ENCODE data around the gene HES3. TPM values are rescaled to one million over a fixed set of nuclear protein-coding genes. Genes with fewer than 3 reads are reported as not detected.

The HES3 gene
- total RNA-seq, 2 donors from 2014 or later = not detected

DNA sequence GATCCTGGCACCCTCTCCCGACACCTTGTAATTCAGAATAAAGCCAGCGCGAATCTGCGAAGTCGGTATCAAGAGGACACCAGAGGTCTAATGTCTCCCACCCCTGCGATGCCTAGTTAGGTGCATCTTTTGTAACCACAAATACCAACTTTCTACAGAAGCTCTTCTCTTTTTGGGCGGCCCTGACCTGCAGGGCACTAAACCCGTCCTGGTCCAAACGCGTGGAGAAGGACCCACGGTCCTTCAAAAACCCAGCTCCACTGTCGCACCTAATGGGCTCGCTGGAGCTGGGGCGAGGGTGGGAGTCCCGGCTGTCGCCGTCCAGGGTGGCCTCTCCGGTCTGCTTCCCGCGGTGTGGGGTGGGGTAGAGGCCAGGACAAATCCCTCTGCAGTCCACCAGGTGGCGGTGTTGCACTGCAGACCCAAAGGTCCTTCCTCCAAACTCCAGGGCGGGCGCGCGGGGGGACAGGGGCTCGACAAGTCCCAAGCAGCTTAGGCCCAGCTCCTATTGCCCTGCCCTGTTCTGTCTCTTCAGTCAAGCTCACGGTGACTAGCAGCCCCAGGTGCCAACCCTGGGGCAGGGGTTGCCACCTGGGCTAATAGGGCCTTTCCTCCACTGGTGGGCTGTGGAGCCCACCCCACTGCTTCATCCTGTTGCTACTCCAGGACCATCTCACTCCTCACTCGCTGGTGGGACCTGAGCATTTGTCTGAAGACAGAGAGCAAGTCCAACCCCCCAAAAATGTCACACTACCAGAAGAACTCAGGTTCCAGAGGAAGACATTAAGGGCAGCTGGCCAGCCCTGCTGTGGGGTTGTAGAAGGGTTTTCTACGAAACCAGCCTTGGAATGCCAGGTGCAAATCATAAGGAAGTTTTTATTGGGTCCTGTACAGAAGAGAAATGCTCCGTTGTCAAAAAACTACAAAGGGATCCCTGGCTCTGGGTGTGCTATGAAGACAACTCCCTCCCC lies 2.8 kb downstream of the HES3 start:
- H3K9me3 Mint-ChIP-seq = no peaks in the 10 kb centered on the region
- H3K27me3 Mint-ChIP-seq = peaks cover 21% of the 10 kb centered on the region
- no peak overlapping the region for H3K27ac Mint-ChIP-seq
- H3K36me3 Mint-ChIP-seq (ENCODE audit: low read depth) = peaks cover 6% of the 10 kb centered on the region
- ATAC-seq (replicated peaks) = peak; percentile 71
- H3K4me3 Mint-ChIP-seq = peak overlapping the region; percentile 69
- peaks cover 5% of the 10 kb centered on the region for H3K4me1 Mint-ChIP-seq

DNA sequence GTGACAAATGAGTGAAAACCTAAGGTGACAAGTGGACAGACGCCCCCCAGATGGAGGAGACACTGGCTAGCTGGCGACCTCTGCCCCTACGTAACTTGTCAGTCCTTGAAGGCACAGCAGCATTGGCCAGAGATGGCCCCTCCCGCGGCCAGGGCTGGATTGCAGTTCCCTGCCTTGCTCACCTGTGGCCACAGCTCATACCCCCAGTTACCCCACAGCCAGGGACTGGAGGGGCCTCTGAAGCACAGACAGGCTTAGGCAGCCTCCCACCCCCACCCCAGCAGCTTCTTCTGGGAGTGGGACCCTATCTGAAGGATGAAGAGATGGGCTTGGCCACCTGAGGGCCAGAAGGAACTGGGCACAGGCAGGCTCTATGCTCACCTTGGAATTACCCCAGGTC lies 3.7 kb downstream of the HES3 start:
- H3K4me3 Mint-ChIP-seq = no peak overlapping the region
- H3K27ac Mint-ChIP-seq = no peak overlapping the region
- H3K4me1 Mint-ChIP-seq = peaks cover 5% of the 10 kb centered on the region
- ATAC-seq (replicated peaks) = no peak
- peaks cover 6% of the 10 kb centered on the region for H3K36me3 Mint-ChIP-seq (ENCODE audit: low read depth)
- no peaks in the 10 kb centered on the region for H3K9me3 Mint-ChIP-seq
- peaks cover 21% of the 10 kb centered on the region for H3K27me3 Mint-ChIP-seq

DNA sequence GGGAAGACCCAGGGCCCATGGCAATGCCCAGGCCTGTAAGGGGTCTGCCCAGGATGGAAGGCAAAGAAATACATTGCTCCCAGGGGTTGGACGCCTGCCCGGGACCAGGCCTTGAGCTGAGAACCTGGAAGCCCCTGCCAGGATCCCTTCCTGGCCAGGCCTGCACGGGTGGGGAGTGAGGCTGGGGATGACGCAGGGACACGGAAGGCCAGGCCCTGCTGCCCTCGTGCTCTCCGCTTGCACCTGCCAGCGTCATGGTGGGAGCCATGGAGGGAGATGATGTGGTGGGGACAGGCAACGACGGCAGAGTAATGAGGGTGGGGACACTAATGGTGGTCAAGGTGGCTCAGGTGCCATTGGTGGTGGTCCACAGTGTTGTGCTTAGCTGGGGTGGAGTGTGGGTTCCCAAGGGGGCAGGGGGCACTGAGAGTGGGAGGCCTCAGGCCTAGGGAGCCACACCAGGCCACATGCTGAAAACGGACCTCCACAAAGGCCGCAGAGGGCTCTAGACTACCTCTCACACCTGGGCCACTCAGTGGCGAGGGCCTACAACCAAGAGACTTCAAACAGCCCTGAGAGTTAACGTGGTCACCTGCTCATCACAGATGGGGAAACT lies 4.3 kb downstream of the HES3 start:
- Mint-ChIP-seq H3K9me3 (no peaks in the 10 kb centered on the region), H3K36me3 (ENCODE audit: low read depth) (peaks cover 6% of the 10 kb centered on the region), H3K4me1 (peaks cover 5% of the 10 kb centered on the region), H3K27me3 (peaks cover 19% of the 10 kb centered on the region), H3K27ac (no peak overlapping the region), H3K4me3 (no peak overlapping the region)
- no peak for ATAC-seq (replicated peaks)

- Mint-ChIP-seq H3K4me3 (no peak overlapping the region), H3K27me3 (peaks cover 19% of the 10 kb centered on the region)
- ATAC-seq (replicated peaks) = no peak
Measured at GRCh38 chr1:6248932-6249738, 5.2 kb downstream of the HES3 start.

GRCh38 chr1:6249739-6250689 lies 6.0 kb downstream of the HES3 start:
- Mint-ChIP-seq H3K4me1 (peaks cover 5% of the 10 kb centered on the region), H3K36me3 (ENCODE audit: low read depth) (peaks cover 6% of the 10 kb centered on the region), H3K27ac (no peak overlapping the region), H3K9me3 (no peaks in the 10 kb centered on the region), H3K27me3 (peaks cover 19% of the 10 kb centered on the region), H3K4me3 (no peak overlapping the region)
- ATAC-seq (replicated peaks) = no peak

More at GRCh38 chr1:6248932-6249738, 5.2 kb downstream of the HES3 start:
- Mint-ChIP-seq H3K27ac (no peak overlapping the region), H3K4me1 (peaks cover 5% of the 10 kb centered on the region), H3K9me3 (no peaks in the 10 kb centered on the region), H3K36me3 (ENCODE audit: low read depth) (peaks cover 6% of the 10 kb centered on the region)

- H3K4me3 Mint-ChIP-seq = no peak overlapping the region
- peaks cover 19% of the 10 kb centered on the region for H3K27me3 Mint-ChIP-seq
- H3K4me1 Mint-ChIP-seq = peaks cover 5% of the 10 kb centered on the region
- H3K27ac Mint-ChIP-seq = no peak overlapping the region
- peaks cover 6% of the 10 kb centered on the region for H3K36me3 Mint-ChIP-seq (ENCODE audit: low read depth)
- no peak for ATAC-seq (replicated peaks)
- H3K9me3 Mint-ChIP-seq = no peaks in the 10 kb centered on the region
Measured at GRCh38 chr1:6251233-6251632, 7.3 kb downstream of the HES3 start.

- no peak overlapping the region for H3K4me3 Mint-ChIP-seq
- ATAC-seq (replicated peaks) = no peak
- no peaks in the 10 kb centered on the region for H3K4me1 Mint-ChIP-seq
- no peaks in the 10 kb centered on the region for H3K9me3 Mint-ChIP-seq
- H3K36me3 Mint-ChIP-seq (ENCODE audit: low read depth) = peaks cover 2% of the 10 kb centered on the region
- H3K27ac Mint-ChIP-seq = no peak overlapping the region
- peaks cover 16% of the 10 kb centered on the region for H3K27me3 Mint-ChIP-seq
Measured at GRCh38 chr1:6251681-6252373, 7.8 kb downstream of the HES3 start.

DNA sequence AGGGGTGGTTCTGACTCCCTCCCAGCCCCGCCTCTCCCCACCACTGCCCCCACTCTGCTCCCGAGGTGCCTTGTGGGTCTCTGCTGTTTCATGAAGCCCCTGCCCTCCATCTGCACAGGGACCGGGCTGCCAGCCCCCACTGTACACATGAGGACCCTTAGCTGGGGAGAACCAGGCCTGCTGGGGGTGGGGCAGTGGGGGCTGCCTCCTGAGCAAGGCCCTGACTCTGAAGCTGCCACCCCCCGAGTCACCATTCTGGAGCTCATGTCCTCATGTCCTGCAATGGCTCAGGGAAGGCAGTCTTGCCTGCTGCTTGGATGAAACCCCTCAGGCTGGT lies 8.4 kb downstream of the HES3 start:
- no peaks in the 10 kb centered on the region for H3K4me1 Mint-ChIP-seq
- no peak for ATAC-seq (replicated peaks)
- peaks cover 11% of the 10 kb centered on the region for H3K27me3 Mint-ChIP-seq
- H3K27ac Mint-ChIP-seq = no peak overlapping the region
- no peaks in the 10 kb centered on the region for H3K36me3 Mint-ChIP-seq (ENCODE audit: low read depth)
- no peak overlapping the region for H3K4me3 Mint-ChIP-seq
- H3K9me3 Mint-ChIP-seq = no peaks in the 10 kb centered on the region

DNA sequence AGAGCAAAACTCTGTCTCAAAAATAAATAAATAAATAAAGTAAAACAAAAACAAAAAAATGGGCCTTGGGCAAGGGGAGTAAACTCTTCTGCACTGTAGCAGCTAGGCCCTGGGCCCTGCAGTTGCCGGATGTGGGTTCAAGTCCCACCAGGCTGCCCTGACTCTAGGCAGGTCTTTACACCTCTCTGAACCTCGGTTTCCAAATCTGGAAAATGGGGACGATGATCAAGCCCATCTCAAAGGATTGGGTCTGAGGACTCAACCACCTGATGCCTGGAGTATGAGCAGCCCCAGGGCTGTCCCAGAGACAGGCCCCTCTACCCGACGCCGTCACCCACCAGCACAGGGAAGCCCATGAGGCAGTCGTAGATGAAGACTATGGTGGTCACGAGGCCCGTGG lies 9.4 kb downstream of the HES3 start:
- H3K4me3 Mint-ChIP-seq = no peak overlapping the region
- H3K4me1 Mint-ChIP-seq = no peaks in the 10 kb centered on the region
- H3K27me3 Mint-ChIP-seq = peaks cover 9% of the 10 kb centered on the region
- H3K36me3 Mint-ChIP-seq (ENCODE audit: low read depth) = no peaks in the 10 kb centered on the region
- no peak for ATAC-seq (replicated peaks)
- no peak overlapping the region for H3K27ac Mint-ChIP-seq
- no peaks in the 10 kb centered on the region for H3K9me3 Mint-ChIP-seq

DNA sequence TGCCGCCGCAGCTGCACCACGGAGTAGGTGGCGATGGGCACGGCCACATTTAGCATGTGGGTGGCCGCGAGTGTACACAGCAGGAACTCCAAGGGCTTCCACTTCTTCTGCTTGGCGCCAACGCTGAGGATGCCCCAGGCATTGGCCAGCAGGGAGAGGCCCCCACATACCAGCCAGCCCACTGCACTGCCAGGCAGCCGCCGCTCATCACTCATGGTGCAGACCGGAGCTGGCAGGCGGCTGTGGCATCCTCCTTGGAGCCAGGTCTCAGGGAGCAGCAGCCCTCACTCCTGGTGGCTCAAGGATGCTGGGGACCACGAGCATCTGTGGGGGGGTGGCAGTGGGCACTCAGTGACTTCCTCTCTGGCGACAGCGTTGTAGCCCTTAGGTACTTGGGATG lies 10.7 kb downstream of the HES3 start:
- Mint-ChIP-seq H3K36me3 (ENCODE audit: low read depth) (no peaks in the 10 kb centered on the region), H3K4me3 (no peak overlapping the region), H3K9me3 (no peaks in the 10 kb centered on the region), H3K4me1 (no peaks in the 10 kb centered on the region), H3K27me3 (peaks cover 9% of the 10 kb centered on the region), H3K27ac (no peak overlapping the region)
- ATAC-seq (replicated peaks) = no peak

- no peak for ATAC-seq (replicated peaks)
- no peaks in the 10 kb centered on the region for H3K4me1 Mint-ChIP-seq
- H3K36me3 Mint-ChIP-seq (ENCODE audit: low read depth) = no peaks in the 10 kb centered on the region
Measured at GRCh38 chr1:6256645-6257044, 12.7 kb downstream of the HES3 start.

DNA sequence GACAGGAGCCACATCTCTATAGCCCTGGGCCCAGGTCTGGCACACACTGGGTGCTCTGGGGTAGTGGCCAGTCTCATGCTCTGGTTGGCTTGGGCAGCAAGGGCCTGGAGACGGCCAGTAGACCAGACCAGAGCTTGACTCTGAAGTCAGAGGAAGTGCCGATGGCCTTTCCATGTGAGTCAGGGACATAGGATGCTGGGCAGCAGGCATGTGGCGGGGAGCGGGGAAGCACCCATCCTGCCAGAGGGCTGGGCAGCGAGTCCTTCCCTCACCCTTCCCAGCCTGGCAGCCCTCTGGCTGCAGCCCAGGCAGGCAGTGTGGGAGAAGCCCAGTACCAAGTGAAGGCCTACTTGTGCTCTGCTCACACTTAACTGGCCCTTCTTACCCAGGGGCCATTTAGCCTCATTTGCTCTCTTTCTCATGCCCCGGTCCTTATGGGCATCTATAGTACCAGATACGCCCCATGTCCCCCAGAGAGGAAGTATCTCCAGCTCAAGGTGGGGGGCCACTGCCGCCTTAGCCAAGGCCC lies 13.6 kb downstream of the HES3 start:
- H3K4me3 Mint-ChIP-seq = no peak overlapping the region
- no peaks in the 10 kb centered on the region for H3K4me1 Mint-ChIP-seq
- no peaks in the 10 kb centered on the region for H3K9me3 Mint-ChIP-seq

More at GRCh38 chr1:6256645-6257044, 12.7 kb downstream of the HES3 start:
- no peak overlapping the region for H3K27ac Mint-ChIP-seq
- no peak overlapping the region for H3K4me3 Mint-ChIP-seq
- H3K9me3 Mint-ChIP-seq = no peaks in the 10 kb centered on the region
- H3K27me3 Mint-ChIP-seq = no peaks in the 10 kb centered on the region

DNA sequence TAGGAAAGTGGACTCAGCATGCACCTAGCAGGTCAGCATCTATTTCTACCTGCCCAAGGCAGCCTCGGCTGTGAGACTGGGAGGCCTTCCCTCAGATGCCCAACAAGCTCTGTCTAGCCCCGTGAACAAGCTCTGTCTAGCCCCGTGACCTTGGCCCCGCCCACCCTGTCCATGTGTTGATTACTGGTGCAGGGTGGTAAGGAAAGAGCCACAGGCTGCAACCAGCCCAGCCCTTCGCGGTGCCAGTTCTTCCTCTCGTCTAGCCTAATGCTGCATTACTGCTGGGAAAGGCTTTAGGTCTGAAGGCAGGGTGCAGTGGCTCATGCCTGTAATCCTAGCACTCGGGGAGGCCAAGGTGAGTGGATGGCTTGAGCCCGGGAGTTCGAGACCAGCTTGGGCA lies 14.7 kb downstream of the HES3 start:
- no peak for ATAC-seq (replicated peaks)
- Mint-ChIP-seq H3K27ac (no peak overlapping the region), H3K36me3 (ENCODE audit: low read depth) (no peaks in the 10 kb centered on the region), H3K4me1 (no peaks in the 10 kb centered on the region), H3K4me3 (peak overlapping the region; percentile 53), H3K27me3 (no peaks in the 10 kb centered on the region), H3K9me3 (no peaks in the 10 kb centered on the region)

More for the DNA sequence above, 13.6 kb downstream of the HES3 start:
- ATAC-seq (replicated peaks) = no peak
- H3K27ac Mint-ChIP-seq = no peak overlapping the region
- H3K36me3 Mint-ChIP-seq (ENCODE audit: low read depth) = no peaks in the 10 kb centered on the region
- no peaks in the 10 kb centered on the region for H3K27me3 Mint-ChIP-seq

Data from activated T-helper 17 cell treated with anti-CD3 and anti-CD28 coated beads, Interleukin-2, amount 50 U/mL, for 72 hours (primary cell).